H54 (cell line): Measurements from ENCODE around the gene KRTAP10-11.
"Not testable (repeated sequence)": the region's sequence is repeated elsewhere in the genome, so short reads cannot be mapped to it uniquely, and the experiment has no call there.

Experiments used
- DNase-seq: peaks from one replicate; pipeline ENCODE4 v3.0.0; 2011; ENCODE audit warnings: low spot score, mixed read lengths; ENCODE audit not compliant: insufficient read length
- FAIRE-seq: peaks from 3 replicates; lab custom pipeline; 2011; peaks lifted over from hg19 to GRCh38; lab: Jason Lieb, UNC
- POLR2A ChIP-seq: IDR thresholded peaks from 2 replicates; pipeline ENCODE4 v1.6.1; 2011; ENCODE audit warnings: low read depth, mild to moderate bottlenecking, low read length

The KRTAP10-11 gene

GRCh38 chr21:44646366-44647221, at the start of gene KRTAP10-11:
Gene KRTAP10-11, plus strand, starts transcription at chr21:44646414. Its CDS starts 45 bp downstream, at chr21:44646459.
- FAIRE-seq, DNase-seq: not testable (repeated sequence)

DNA sequence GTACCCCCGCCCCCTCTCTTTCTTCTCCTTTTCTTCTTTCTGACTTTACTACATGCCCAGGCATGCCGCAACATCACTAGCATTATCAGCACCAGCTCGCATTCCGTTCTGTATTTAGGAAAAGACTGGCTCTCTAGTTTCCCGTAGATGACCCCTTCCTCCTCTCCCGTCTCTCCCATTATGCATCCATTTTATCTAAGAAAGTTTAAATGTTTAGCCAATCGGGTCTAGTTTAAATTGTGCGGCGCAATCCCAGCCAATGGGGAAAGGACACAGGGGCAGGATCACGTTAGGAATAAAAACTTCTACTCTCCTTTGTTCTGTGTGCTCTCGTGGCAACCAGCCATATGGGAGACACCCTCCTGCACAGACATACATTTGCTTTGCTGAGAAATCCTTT, 48.2 kb upstream of the KRTAP10-11 start:
- DNase-seq (no peak), FAIRE-seq (no peak)
- no peak for TF ChIP-seq POLR2A

DNA sequence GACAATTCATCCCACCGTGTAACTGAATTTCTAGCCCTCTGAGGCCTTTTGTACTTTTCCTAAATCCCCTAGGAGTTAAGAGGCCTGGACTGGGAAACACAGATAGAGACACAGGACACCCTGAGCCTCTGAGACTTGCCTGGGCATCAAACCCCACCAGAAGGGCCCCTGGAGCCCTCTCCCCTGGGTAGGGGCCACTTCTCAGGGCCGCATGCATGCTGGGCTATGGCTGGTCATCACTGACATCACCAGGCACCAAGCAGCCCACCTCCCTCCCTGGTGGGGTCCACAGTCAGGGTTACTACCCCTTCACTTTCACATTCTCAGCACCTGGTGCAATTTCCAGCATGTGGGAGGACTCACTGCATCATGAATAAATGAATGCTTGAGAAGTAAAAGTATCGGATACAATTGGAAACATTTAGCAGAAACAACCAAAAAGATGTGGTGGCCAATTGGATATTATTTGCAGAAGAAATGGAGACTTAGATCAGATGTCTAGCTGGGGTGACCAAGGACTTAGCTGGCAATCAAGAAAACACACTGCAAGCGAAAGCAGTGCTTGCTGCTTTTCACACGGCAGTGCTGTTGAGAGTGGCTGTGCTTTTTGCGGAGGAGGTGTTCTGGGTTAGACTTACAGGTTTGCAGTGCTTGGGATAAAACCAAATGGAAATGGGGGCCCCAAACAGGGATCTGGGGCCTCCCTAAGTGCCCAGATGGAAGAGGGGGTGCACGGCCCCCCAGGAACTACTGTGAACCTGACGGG, 46.8 kb upstream of the KRTAP10-11 start:
- no peak for TF ChIP-seq POLR2A
- no peak for DNase-seq
- FAIRE-seq: no peak

DNA sequence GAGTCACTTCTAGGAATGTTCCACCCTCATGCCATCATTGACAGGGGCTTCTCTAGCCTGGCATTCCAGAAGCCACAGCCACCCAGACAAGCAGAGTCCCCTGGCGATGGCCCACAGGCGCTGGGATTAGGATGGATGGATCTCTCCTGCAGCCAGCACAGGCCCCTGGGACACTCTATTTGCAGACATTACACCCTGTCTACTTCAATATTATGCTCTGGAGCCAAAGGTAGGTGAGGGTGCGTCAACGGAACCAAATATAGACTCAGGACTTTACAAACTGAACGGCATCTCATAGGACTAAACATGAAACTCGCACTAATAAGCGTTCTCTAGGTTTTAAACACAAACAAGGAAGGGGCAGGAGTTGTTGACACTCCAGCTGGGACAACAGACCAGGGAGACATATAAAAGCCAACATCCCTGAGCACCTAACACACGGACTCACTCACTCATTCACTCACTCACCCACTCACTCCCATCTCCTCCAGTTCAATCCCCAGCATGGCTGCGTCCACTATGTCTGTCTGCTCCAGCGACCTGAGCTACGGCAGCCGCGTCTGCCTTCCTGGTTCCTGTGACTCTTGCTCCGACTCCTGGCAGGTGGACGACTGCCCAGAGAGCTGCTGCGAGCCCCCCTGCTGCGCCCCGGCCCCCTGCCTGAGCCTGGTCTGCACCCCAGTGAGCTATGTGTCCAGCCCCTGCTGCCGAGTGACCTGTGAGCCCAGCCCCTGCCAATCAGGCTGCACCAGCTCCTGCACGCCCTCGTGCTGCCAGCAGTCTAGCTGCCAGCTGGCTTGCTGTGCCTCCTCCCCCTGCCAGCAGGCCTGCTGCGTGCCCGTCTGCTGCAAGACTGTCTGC, 45.9 kb upstream of the KRTAP10-11 start, which contains the start of gene KRTAP10-7:
TSS of gene KRTAP10-7 (plus strand) at position 480 of the 861 bp plus-strand sequence. CDS start at position 505, 25 bp downstream.
- not testable (repeated sequence) for DNase-seq, FAIRE-seq

DNA sequence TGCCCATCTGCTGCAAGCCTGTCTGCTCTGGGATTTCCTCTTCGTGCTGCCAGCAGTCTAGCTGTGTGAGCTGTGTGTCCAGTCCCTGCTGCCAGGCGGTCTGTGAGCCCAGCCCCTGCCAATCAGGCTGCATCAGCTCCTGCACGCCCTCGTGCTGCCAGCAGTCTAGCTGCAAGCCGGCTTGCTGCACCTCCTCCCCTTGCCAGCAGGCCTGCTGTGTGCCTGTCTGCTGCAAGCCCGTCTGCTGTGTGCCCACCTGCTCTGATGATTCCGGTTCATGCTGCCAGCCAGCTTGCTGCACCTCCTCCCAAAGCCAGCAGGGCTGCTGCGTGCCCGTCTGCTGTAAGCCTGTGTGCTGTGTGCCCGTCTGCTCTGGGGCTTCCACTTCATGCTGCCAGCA, 45.1 kb upstream of the KRTAP10-11 start:
- FAIRE-seq, DNase-seq: not testable (repeated sequence)

GRCh38 chr21:44601596-44602462, 44.4 kb upstream of the KRTAP10-11 start:
- FAIRE-seq (no peak), DNase-seq (no peak)
- no peak for TF ChIP-seq POLR2A

- FAIRE-seq (no peak), DNase-seq (no peak)
- no peak for TF ChIP-seq POLR2A
Observed at GRCh38 chr21:44602463-44602850, 43.8 kb upstream of the KRTAP10-11 start.

- DNase-seq (no peak), FAIRE-seq (no peak)
- no peak for TF ChIP-seq POLR2A
Observed at GRCh38 chr21:44603109-44603875, 42.9 kb upstream of the KRTAP10-11 start.

- TF ChIP-seq POLR2A: no peak
- DNase-seq: no peak
- FAIRE-seq: no peak
Observed at GRCh38 chr21:44603911-44604310, 42.3 kb upstream of the KRTAP10-11 start.

DNA sequence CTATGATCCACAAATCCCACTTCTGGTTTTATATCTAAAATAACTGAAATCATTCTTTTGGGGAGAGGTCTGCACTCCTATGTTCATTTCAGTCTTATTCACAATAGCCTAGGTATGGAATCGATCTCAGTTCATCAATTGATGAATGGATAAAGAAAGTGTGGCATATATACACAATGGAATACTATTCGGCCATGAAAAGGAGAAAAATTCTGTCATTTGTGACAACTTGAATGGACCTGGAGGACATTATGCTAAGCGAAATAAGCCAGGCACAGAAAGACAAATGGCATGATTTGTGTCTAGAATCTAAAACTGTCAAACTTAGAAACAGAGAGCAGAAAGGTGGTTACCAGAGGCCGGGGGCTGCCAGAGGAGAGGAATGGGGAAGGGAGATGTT, 39.7 kb upstream of the KRTAP10-11 start:
- FAIRE-seq (no peak), DNase-seq (no peak)
- no peak for TF ChIP-seq POLR2A

- no peak for DNase-seq
Observed at GRCh38 chr21:44609193-44609592, 37.0 kb upstream of the KRTAP10-11 start.

GRCh38 chr21:44610157-44610843, 35.9 kb upstream of the KRTAP10-11 start:
- FAIRE-seq, DNase-seq: not testable (repeated sequence)

More at GRCh38 chr21:44609193-44609592, 37.0 kb upstream of the KRTAP10-11 start:
- no peak for TF ChIP-seq POLR2A
- FAIRE-seq: no peak
